NCI-H2029 (cell line): Measurements from ENCODE around the gene GPR34.
"Not testable (repeated sequence)": the region's sequence is repeated elsewhere in the genome, so short reads cannot be mapped to it uniquely, and the experiment has no call there.

Experiments
- DNase-seq: peaks from one replicate; lab custom pipeline; 2025; lab: John Stamatoyannopoulos, UW

Gene GPR34

GRCh38 chrX:41695426-41695825, 6.7 kb downstream of the GPR34 start:
- no peak for DNase-seq

- DNase-seq, result no peak
These were observed 14.8 kb downstream of the GPR34 start for GRCh38 chrX:41703574-41704029.

GRCh38 chrX:41705042-41705441, 16.3 kb downstream of the GPR34 start:
- DNase-seq, result no peak

GRCh38 chrX:41705680-41706374, 17.1 kb downstream of the GPR34 start:
- DNase-seq, result no peak

GRCh38 chrX:41707218-41707617, 18.4 kb downstream of the GPR34 start:
- DNase-seq, result no peak

- DNase-seq, result no peak
These were observed 19.7 kb downstream of the GPR34 start for GRCh38 chrX:41708486-41708885.

- DNase-seq, result no peak
These were observed 22.4 kb downstream of the GPR34 start for GRCh38 chrX:41711021-41711667.

GRCh38 chrX:41716222-41716621, 27.4 kb downstream of the GPR34 start:
- DNase-seq, result no peak

- DNase-seq, result no peak
These were observed 28.1 kb downstream of the GPR34 start for GRCh38 chrX:41716767-41717473.

GRCh38 chrX:41718481-41719235, 29.9 kb downstream of the GPR34 start:
- DNase-seq, result no peak

- DNase-seq, result not testable (repeated sequence)
These were observed 30.8 kb downstream of the GPR34 start for GRCh38 chrX:41719610-41720009.

- DNase-seq, result no peak
These were observed 31.5 kb downstream of the GPR34 start for GRCh38 chrX:41720125-41720779.

- no peak for DNase-seq
These were observed 32.8 kb downstream of the GPR34 start for GRCh38 chrX:41721590-41721989.

- DNase-seq, result no peak
These were observed 33.4 kb downstream of the GPR34 start for GRCh38 chrX:41722214-41722613.

- DNase-seq, result no peak
These were observed 34.2 kb downstream of the GPR34 start for GRCh38 chrX:41722816-41723618.

- no peak for DNase-seq
These were observed 35.1 kb downstream of the GPR34 start, which contains the start of gene GPR82 for GRCh38 chrX:41723826-41724225. GPR82 (plus strand) TSS chrX:41724181; CDS start chrX:41727027, 2,846 bp downstream.

GRCh38 chrX:41728125-41728524, 39.4 kb downstream of the GPR34 start:
- no peak for DNase-seq

- no peak for DNase-seq
These were observed 41.3 kb downstream of the GPR34 start for GRCh38 chrX:41730081-41730480.

GRCh38 chrX:41732260-41732659, 43.5 kb downstream of the GPR34 start:
- no peak for DNase-seq

- no peak for DNase-seq
These were observed 45.2 kb downstream of the GPR34 start for GRCh38 chrX:41733939-41734338.

- DNase-seq, result no peak
These were observed 45.8 kb downstream of the GPR34 start for GRCh38 chrX:41734530-41734929.
